Astrocyte (in vitro differentiated cells and primary cell): ENCODE measurements around the gene POLR1G. TPM values are rescaled to one million over a fixed set of nuclear protein-coding genes. Genes with fewer than 3 reads are reported as not detected.
A peak's percentile ranks its signal among the peaks of the same experiment; 100 is the strongest.

Experiments
- DNase-seq: peaks from one replicate; pipeline ENCODE4 v3.0.0-alpha.2; 2010; ENCODE audit warnings: low read depth
- FAIRE-seq: peaks from 2 replicates; lab custom pipeline; 2011; peaks lifted over from hg19 to GRCh38; lab: Jason Lieb, UNC
- H2AFZ ChIP-seq: 2 replicates; pipeline ENCODE4 v1.6.0; 2012; ENCODE audit warnings: low read depth, low read length, inconsistent platforms
- H3K27ac ChIP-seq: 2 replicates; pipeline ENCODE4 v1.5.1; 2011; ENCODE audit warnings: low read depth, low read length, inconsistent platforms
- H3K27me3 ChIP-seq: 2 replicates; pipeline ENCODE4 v1.6.0; 2011; ENCODE audit warnings: low read length, inconsistent platforms; ENCODE audit not compliant: insufficient read depth
- H3K36me3 ChIP-seq: 2 replicates; pipeline ENCODE4 v1.5.1; 2011; ENCODE audit warnings: low read length, inconsistent platforms; ENCODE audit not compliant: insufficient read depth
- H3K4me1 ChIP-seq: 2 replicates; pipeline ENCODE4 v1.5.1; 2011; ENCODE audit warnings: low read length, inconsistent platforms; ENCODE audit not compliant: insufficient read depth
- H3K4me2 ChIP-seq: 2 replicates; pipeline ENCODE4 v1.6.0; 2012; ENCODE audit warnings: low read length, inconsistent platforms
- H3K4me3 ChIP-seq: 2 replicates; pipeline ENCODE4 v1.5.1; 2011; ENCODE audit warnings: low read depth, mild to moderate bottlenecking, low read length, inconsistent platforms; ENCODE audit not compliant: insufficient read depth
- H3K79me2 ChIP-seq: 2 replicates; pipeline ENCODE4 v1.6.0; 2012; ENCODE audit warnings: mild to moderate bottlenecking, low read length, inconsistent platforms; ENCODE audit not compliant: insufficient read depth
- H3K9ac ChIP-seq: 2 replicates; pipeline ENCODE4 v1.6.0; 2012; ENCODE audit warnings: mild to moderate bottlenecking, low read length, inconsistent platforms
- H3K9me3 ChIP-seq: 2 replicates; pipeline ENCODE4 v1.5.1; 2012; ENCODE audit warnings: low read depth, mild to moderate bottlenecking, low read length, inconsistent platforms; ENCODE audit not compliant: insufficient read depth
- H4K20me1 ChIP-seq: 2 replicates; pipeline ENCODE4 v1.6.0; 2012; ENCODE audit warnings: low read length, inconsistent platforms; ENCODE audit not compliant: insufficient read depth
- H3K27ac Mint-ChIP-seq: one replicate; pipeline ENCODE4 v1.8.0; 2021; ENCODE audit warnings: mild to moderate bottlenecking, mixed read lengths; ENCODE audit not compliant: unreplicated experiment
- H3K27me3 Mint-ChIP-seq: one replicate; pipeline ENCODE4 v1.8.0; 2021; ENCODE audit warnings: low read depth, mixed read lengths; ENCODE audit not compliant: unreplicated experiment
- H3K36me3 Mint-ChIP-seq: one replicate; pipeline ENCODE4 v1.8.0; 2021; ENCODE audit warnings: low read depth, mixed read lengths; ENCODE audit not compliant: unreplicated experiment
- H3K4me1 Mint-ChIP-seq: one replicate; pipeline ENCODE4 v1.8.0; 2021; ENCODE audit warnings: low read depth, mixed read lengths; ENCODE audit not compliant: unreplicated experiment
- H3K4me3 Mint-ChIP-seq: one replicate; pipeline ENCODE4 v1.8.0; 2021; ENCODE audit warnings: mild to moderate bottlenecking, moderate library complexity, mixed read lengths; ENCODE audit not compliant: unreplicated experiment
- H3K9me3 Mint-ChIP-seq: one replicate; pipeline ENCODE4 v1.8.0; 2021; ENCODE audit warnings: mild to moderate bottlenecking, mixed read lengths; ENCODE audit not compliant: unreplicated experiment
- EZH2 ChIP-seq: IDR thresholded peaks from 2 replicates; pipeline ENCODE4 v1.6.1; 2012; ENCODE audit warnings: mild to moderate bottlenecking, low read length, inconsistent platforms; ENCODE audit not compliant: insufficient read depth
- total RNA-seq: library from RNA; stranded (reverse); gene quantifications from 2 replicates; pipeline ENCODE4 v1.2.1, GENCODE V29; 2021
- TF ChIP-seq, protein P1 (sequence below): IDR thresholded peaks from 2 replicates; pipeline ENCODE4 v1.5.1; 2011; ENCODE audit warnings: low read depth, mild to moderate bottlenecking, inconsistent platforms, low read length, moderate library complexity; ENCODE audit not compliant: insufficient read depth

The POLR1G gene
- total RNA-seq, 1 donor from 2014 or later: 12.8 TPM

DNA sequence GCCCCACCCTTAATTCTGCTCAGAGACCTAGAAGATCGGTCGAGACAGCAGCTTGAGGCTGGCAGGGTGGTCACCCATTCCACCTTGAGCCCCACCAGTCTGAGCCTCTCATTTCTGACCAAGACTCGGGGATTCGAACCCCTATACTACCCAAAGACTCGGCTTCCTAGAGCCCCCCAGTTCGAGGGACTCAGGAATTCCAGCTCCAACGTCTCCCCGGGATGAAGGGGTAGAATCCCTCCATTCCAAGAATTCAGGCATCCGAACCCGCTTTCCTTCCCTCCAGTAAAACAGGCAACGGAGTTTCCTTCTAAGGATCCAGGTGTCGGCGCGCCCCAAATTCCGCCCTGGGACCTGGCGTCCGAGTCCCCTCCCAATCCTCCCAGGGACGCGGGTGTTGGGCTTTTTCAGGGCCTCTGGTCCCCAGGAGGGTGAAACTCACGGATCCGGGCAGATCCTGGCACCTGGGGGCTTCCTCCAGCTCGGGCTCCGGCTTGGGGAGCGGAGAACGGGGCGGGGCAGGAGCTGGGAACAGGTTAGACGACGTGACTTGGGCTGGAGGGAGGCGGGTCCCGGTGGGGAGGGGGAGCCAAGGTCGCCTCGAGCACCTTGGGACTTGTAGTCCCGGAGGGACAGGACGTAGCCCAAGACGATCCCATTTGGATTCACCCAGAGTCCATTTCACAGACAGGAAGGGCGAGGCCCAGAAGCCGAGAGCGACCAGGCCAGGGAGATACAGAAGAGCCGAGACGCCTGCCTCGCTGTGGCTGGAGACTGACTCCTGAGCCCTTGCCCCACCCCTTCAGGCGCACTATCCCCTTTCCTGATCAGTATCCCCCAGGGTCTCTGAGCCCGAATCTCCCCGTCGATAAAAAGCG lies 1.6 kb upstream of the POLR1G start, which contains the start of gene PPP1R13L:
PPP1R13L (minus strand) TSS at position 513 of the 878 bp plus-strand sequence. CDS start 6,751 bp downstream, outside the sequence.
- no peaks in the 10 kb centered on the region for H3K9me3 Mint-ChIP-seq
- H2AFZ ChIP-seq: peak within 1 kb of the TSS; percentile 55
- H3K27me3 ChIP-seq: no peaks in the 10 kb centered on the region
- peak within 1 kb of the TSS; percentile 90 for H3K4me3 ChIP-seq
- peaks cover 12% of the 10 kb centered on the region for H3K4me1 Mint-ChIP-seq
- H3K79me2 ChIP-seq: peaks cover 54% of the 10 kb centered on the region
- no peak for FAIRE-seq
- TF ChIP-seq EZH2: no peak
- TF ChIP-seq, protein P1, sequence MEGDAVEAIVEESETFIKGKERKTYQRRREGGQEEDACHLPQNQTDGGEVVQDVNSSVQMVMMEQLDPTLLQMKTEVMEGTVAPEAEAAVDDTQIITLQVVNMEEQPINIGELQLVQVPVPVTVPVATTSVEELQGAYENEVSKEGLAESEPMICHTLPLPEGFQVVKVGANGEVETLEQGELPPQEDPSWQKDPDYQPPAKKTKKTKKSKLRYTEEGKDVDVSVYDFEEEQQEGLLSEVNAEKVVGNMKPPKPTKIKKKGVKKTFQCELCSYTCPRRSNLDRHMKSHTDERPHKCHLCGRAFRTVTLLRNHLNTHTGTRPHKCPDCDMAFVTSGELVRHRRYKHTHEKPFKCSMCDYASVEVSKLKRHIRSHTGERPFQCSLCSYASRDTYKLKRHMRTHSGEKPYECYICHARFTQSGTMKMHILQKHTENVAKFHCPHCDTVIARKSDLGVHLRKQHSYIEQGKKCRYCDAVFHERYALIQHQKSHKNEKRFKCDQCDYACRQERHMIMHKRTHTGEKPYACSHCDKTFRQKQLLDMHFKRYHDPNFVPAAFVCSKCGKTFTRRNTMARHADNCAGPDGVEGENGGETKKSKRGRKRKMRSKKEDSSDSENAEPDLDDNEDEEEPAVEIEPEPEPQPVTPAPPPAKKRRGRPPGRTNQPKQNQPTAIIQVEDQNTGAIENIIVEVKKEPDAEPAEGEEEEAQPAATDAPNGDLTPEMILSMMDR: no peak
- H3K4me3 Mint-ChIP-seq: peak within 1 kb of the TSS; percentile 97
- peak within 1 kb of the TSS; percentile 94 for H3K27ac ChIP-seq
- peaks cover 30% of the 10 kb centered on the region for H3K4me1 ChIP-seq
- H3K36me3 ChIP-seq: no peaks in the 10 kb centered on the region
- DNase-seq: peak; percentile 68
- peak within 1 kb of the TSS; percentile 89 for H3K9ac ChIP-seq
- no peaks in the 10 kb centered on the region for H4K20me1 ChIP-seq
- H3K27ac Mint-ChIP-seq: peak within 1 kb of the TSS; percentile 96
- H3K4me2 ChIP-seq: peak within 1 kb of the TSS; percentile 96
- peaks cover 10% of the 10 kb centered on the region for H3K36me3 Mint-ChIP-seq
- H3K9me3 ChIP-seq: no peaks in the 10 kb centered on the region
- no peaks in the 10 kb centered on the region for H3K27me3 Mint-ChIP-seq

GRCh38 chr19:45405435-45406225 lies 814 bp upstream of the POLR1G start:
- H3K4me1 ChIP-seq: peaks cover 30% of the 10 kb centered on the region
- DNase-seq: peak; percentile 79
- FAIRE-seq: no peak
- peak overlapping the region; percentile 90 for H3K4me3 ChIP-seq
- Mint-ChIP-seq H3K36me3 (peaks cover 10% of the 10 kb centered on the region), H3K4me3 (peak overlapping the region; percentile 97), H3K9me3 (no peaks in the 10 kb centered on the region), H3K4me1 (peaks cover 12% of the 10 kb centered on the region), H3K27ac (peak overlapping the region; percentile 96), H3K27me3 (no peaks in the 10 kb centered on the region)
- H2AFZ ChIP-seq: peak overlapping the region; percentile 55
- no peaks in the 10 kb centered on the region for H3K9me3 ChIP-seq
- no peaks in the 10 kb centered on the region for H3K36me3 ChIP-seq
- H3K9ac ChIP-seq: peak overlapping the region; percentile 89
- no peaks in the 10 kb centered on the region for H3K27me3 ChIP-seq
- no peak for TF ChIP-seq EZH2
- TF ChIP-seq, protein P1: no peak
- H3K27ac ChIP-seq: peak overlapping the region; percentile 94
- peaks cover 47% of the 10 kb centered on the region for H3K79me2 ChIP-seq
- peak overlapping the region; percentile 96 for H3K4me2 ChIP-seq
- H4K20me1 ChIP-seq: no peaks in the 10 kb centered on the region
